ENCODE results near the gene PANK3.

DNA sequence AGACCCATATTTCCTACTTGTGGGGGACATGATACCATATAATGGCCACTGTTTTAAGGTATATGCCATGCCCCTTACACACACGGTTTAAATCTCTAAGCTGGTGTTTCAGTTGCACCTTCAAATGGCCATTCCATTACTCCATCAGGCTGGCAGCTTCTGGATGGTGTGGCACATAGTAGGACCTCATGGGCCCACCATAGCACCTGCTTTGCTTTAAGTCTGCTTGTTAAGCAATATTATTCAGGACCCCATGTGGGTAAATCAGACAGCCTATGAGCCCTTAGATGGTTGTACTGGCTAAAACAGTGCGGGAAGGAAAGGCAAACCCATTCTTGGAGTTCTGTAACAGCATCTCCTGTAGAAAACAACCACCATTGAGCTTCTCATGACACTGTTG lies 27.4 kb upstream of the PANK3 start:
- TF ChIP-seq CTCF (IDR thresholded peaks at IDR 0.05; ENCODE audit: low read depth, low read length, missing input control) (no peak), MAX (IDR thresholded peaks at IDR 0.05) (no peak)

Data from liver (tissue), 2 donors.